Measurements from ENCODE around the gene ARHGEF7.

Gene ARHGEF7

GRCh38 chr13:111339366-111340143 lies 224.4 kb downstream of the ARHGEF7 start:
- no peak for TF ChIP-seq CTCF (IDR thresholded peaks at IDR 0.05)

GRCh38 chr13:111341886-111342285 lies 226.8 kb downstream of the ARHGEF7 start:
- no peak for TF ChIP-seq CTCF (IDR thresholded peaks at IDR 0.05)

GRCh38 chr13:111342721-111343120 lies 227.6 kb downstream of the ARHGEF7 start:
- no peak for TF ChIP-seq CTCF (IDR thresholded peaks at IDR 0.05)

GRCh38 chr13:111343186-111343805 lies 228.2 kb downstream of the ARHGEF7 start:
- TF ChIP-seq CTCF (IDR thresholded peaks at IDR 0.05): no peak

- TF ChIP-seq CTCF (IDR thresholded peaks at IDR 0.05): peak; percentile 65
These were observed 229.5 kb downstream of the ARHGEF7 start for GRCh38 chr13:111344471-111345191.

GRCh38 chr13:111345682-111346081 lies 230.6 kb downstream of the ARHGEF7 start:
- no peak for TF ChIP-seq CTCF (IDR thresholded peaks at IDR 0.05)

GRCh38 chr13:111346101-111346680 lies 231.1 kb downstream of the ARHGEF7 start:
- no peak for TF ChIP-seq CTCF (IDR thresholded peaks at IDR 0.05)
